Breast epithelium (tissue), 4 donors: ENCODE results near the gene GORASP1. TPM values are rescaled to one million over a fixed set of nuclear protein-coding genes. Genes with fewer than 3 reads are reported as not detected.

Experiments used
- DNase-seq, 2 donors: peaks; one replicate each; pipeline ENCODE4 v3.0.0-alpha.2; 2019; ENCODE audit warnings: low spot score in 2 of 2
- H3K27ac ChIP-seq, 2 donors: fragments of 200-600 bp; sonication (generic) in 1 of 2; one replicate each; pipeline ENCODE4 v1.5.1; 2016 to 2019; ENCODE audit warnings: mild to moderate bottlenecking in 1 of 2
- H3K27me3 ChIP-seq, 2 donors: fragments of 200-600 bp; sonication (generic) in 1 of 2; one replicate each; pipeline versions ENCODE4 v1.5.1 to v1.6.0; 2017 to 2019; ENCODE audit warnings: control low read depth in 1 of 2, mild to moderate bottlenecking in 1 of 2
- H3K36me3 ChIP-seq: fragments of 200-600 bp; one replicate; pipeline ENCODE4 v1.5.1; 2019
- H3K4me1 ChIP-seq, 2 donors: fragments of 200-600 bp; sonication (generic); one replicate each; pipeline ENCODE4 v1.5.1; 2016 to 2019; ENCODE audit warnings: control low read depth in 1 of 2
- H3K4me3 ChIP-seq, 3 donors: fragments of 200-600 bp; sonication (generic); 1 replicate in 2 of 3; 2 replicates in 1 of 3; pipeline ENCODE4 v1.5.1; 2016 to 2019; ENCODE audit warnings: mild to moderate bottlenecking in 3 of 3, moderate library complexity in 2 of 3
- H3K9me3 ChIP-seq, 2 donors: fragments of 200-600 bp; sonication (generic) in 1 of 2; one replicate each; pipeline ENCODE4 v1.5.1; 2016 to 2019; ENCODE audit warnings: control low read depth in 1 of 2
- CTCF ChIP-seq, 3 donors: fragments of 450-650 bp; IDR thresholded peaks; one replicate each; pipeline ENCODE4 v1.5.1; 2016 to 2017; ENCODE audit warnings: antibody characterized with exemption in 3 of 3, mild to moderate bottlenecking in 3 of 3, moderate library complexity in 3 of 3
- POLR2A ChIP-seq: fragments of 450-650 bp; IDR thresholded peaks from one replicate; pipeline ENCODE4 v1.6.1; 2016; ENCODE audit warnings: antibody characterized with exemption, mild to moderate bottlenecking, moderate library complexity
- POLR2AphosphoS5 ChIP-seq, 3 donors: sonication (generic); formaldehyde crosslinking; IDR thresholded peaks; one replicate each; pipeline ENCODE4 v1.6.1; 2017; ENCODE audit warnings: antibody characterized with exemption in 3 of 3
- intact Hi-C: fragments of 100-400 bp; cut with DNase I; formaldehyde crosslinking; loops from one replicate; pipeline ENCODE4 v1.15.1; 2023; ENCODE audit warnings: low total_unique reads
- total RNA-seq, 3 donors: library from RNA; depleted of rRNA; stranded (reverse); fragments of >200 nt; gene quantifications; one replicate each; pipeline ENCODE4 v1.1.0, GENCODE V29; 2016

Gene GORASP1
- total RNA-seq, 3 donors from 2014 or later, result 58.2 to 98.8 (median 77.3) TPM

- intact Hi-C loops, result no loop called here
- TF ChIP-seq CTCF (IDR thresholded peaks at IDR 0.05) (no peak), POLR2AphosphoS5 (IDR thresholded peaks at IDR 0.05) (peak in 1 of 3 donors; percentile 10)
- peak overlapping the region; percentile 81 for H3K27ac ChIP-seq
- peaks cover 0 to 6% of the 10 kb centered on the region in 2 donors for H3K4me1 ChIP-seq
- no peaks in the 10 kb centered on the region for H3K36me3 ChIP-seq
- H3K9me3 ChIP-seq, result no peaks in the 10 kb centered on the region
- no peaks in the 10 kb centered on the region for H3K27me3 ChIP-seq
- peak in 1 of 2 donors; percentile 48 for DNase-seq
- H3K4me3 ChIP-seq, result no peak overlapping the region
Measured at GRCh38 chr3:39133093-39133490, 25.7 kb upstream of the GORASP1 start.

DNA sequence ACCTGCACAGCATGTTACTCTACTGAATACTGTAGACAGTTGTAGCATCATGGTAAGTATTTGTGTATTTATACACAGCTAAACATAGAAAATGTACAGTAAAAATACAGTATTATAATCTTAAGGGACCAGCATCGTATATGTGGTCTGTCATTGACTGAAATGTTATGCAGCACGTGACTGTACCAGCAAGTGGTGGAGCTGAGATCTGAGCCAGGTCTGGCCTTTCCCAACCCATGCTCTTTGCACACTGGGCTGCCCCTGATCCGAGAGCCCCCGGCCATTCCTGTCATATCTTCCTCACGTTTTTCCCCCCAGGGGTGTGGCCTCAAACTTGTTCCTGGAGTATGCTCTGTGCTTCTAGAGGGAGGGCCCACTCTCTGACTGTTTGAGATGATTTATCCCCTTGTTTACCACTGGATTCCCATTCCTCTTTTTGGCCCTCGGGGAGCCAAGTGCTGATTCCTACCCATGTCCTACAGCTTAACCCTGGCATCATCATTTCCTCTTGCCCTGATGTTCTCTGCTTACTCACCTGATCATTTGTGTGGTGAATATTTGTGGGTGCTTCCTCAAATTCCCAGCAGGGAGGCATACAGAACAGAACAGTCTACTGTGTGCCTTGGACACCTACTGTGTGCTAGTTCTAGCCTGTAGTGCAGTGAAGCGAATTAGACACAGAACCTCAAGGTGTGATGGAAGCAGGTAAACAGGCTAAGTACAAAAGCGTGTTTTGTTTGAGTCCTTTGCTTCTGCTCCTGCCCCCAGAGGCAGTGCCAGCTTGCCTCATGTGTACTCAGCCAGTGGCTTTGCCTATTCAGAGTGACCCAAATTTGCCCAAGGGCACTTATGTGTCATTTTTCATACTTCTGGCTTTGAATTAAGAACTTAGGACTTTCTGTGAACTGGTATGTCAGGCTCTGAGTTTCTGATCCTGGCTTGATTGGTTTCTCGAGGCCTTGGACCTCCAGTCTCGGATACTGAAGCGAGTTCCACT is 25.0 kb upstream of the GORASP1 start:
- Histone ChIP-seq H3K4me3 (no peak overlapping the region), H3K27ac (peak overlapping the region; percentile 81), H3K9me3 (no peaks in the 10 kb centered on the region), H3K27me3 (no peaks in the 10 kb centered on the region), H3K36me3 (no peaks in the 10 kb centered on the region), H3K4me1 (peaks cover 0 to 6% of the 10 kb centered on the region in 2 donors)
- DNase-seq, result peak in 1 of 2 donors; percentile 79
- intact Hi-C loops, result no loop called here
- peak in 2 of 3 donors; percentile 14 to 43 for TF ChIP-seq POLR2AphosphoS5 (IDR thresholded peaks at IDR 0.05)
- no peak for TF ChIP-seq CTCF (IDR thresholded peaks at IDR 0.05)
- TF ChIP-seq POLR2A, result no peak

DNA sequence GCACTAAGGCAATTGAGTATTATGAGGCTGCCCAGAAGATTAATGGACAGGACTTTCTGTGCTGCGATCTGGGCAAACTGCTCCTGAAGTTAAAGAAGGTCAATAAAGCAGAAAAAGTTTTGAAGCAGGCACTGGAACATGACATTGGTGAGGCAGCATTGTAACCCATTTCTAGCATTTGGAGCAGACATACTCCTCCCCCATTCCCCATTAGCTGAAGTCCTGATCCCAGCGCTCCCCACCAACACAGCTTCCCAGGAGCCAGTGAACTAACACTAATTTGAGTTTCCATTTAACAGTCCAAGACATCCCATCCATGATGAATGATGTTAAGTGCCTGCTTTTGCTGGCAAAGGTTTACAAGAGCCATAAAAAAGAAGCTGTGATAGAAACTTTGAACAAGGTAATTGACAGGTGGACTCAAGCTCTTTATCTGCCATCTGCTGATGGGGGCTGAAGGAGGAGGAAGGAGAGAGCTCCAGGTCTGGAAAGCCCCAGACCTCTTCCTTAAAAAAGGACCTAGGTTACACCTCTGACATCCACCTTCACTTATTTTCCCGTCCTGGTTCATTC is 23.4 kb upstream of the GORASP1 start:
- intact Hi-C loops, result no loop called here
- no peak for DNase-seq
- no peak for TF ChIP-seq CTCF (IDR thresholded peaks at IDR 0.05)
- TF ChIP-seq POLR2AphosphoS5 (IDR thresholded peaks at IDR 0.05), result no peak
- no peak for TF ChIP-seq POLR2A
- Histone ChIP-seq H3K36me3 (no peaks in the 10 kb centered on the region), H3K27ac (peak overlapping the region; percentile 74 to 81), H3K9me3 (no peaks in the 10 kb centered on the region), H3K4me3 (no peak overlapping the region), H3K27me3 (no peaks in the 10 kb centered on the region), H3K4me1 (peaks cover 0 to 11% of the 10 kb centered on the region in 2 donors)

GRCh38 chr3:39130026-39130425 is 22.6 kb upstream of the GORASP1 start:
- no peak for DNase-seq
- intact Hi-C loops, result no loop called here
- peaks cover 0 to 11% of the 10 kb centered on the region in 2 donors for H3K4me1 ChIP-seq
- TF ChIP-seq POLR2A, result no peak
- H3K9me3 ChIP-seq, result no peaks in the 10 kb centered on the region
- no peak overlapping the region for H3K4me3 ChIP-seq
- no peaks in the 10 kb centered on the region for H3K27me3 ChIP-seq
- no peaks in the 10 kb centered on the region for H3K36me3 ChIP-seq
- H3K27ac ChIP-seq, result peak overlapping the region; percentile 74 to 81

- H3K4me1 ChIP-seq, result peaks cover 0 to 10% of the 10 kb centered on the region in 2 donors
- peak in 1 of 2 donors; percentile 30 for DNase-seq
- no peak for TF ChIP-seq POLR2A
- TF ChIP-seq POLR2AphosphoS5 (IDR thresholded peaks at IDR 0.05), result no peak
- no peak for TF ChIP-seq CTCF (IDR thresholded peaks at IDR 0.05)
- intact Hi-C loops, result no loop called here
- no peaks in the 10 kb centered on the region for H3K9me3 ChIP-seq
- no peak overlapping the region for H3K27ac ChIP-seq
- H3K27me3 ChIP-seq, result no peaks in the 10 kb centered on the region
- H3K36me3 ChIP-seq, result no peaks in the 10 kb centered on the region
- no peak overlapping the region for H3K4me3 ChIP-seq
Measured at GRCh38 chr3:39128951-39129350, 21.5 kb upstream of the GORASP1 start.
